HG03521 (cell line): Measurements from ENCODE around the gene CST3.
"Not testable (repeated sequence)": the region's sequence is repeated elsewhere in the genome, so short reads cannot be mapped to it uniquely, and the experiment has no call there.

ENCODE experiments used
- ATAC-seq: cut with Tn5 transposase; IDR thresholded peaks from one replicate; pipeline ENCODE4 v1.9.1; 2021; ENCODE audit warnings: mild to moderate bottlenecking, moderate library complexity; ENCODE audit not compliant: unreplicated experiment

Gene CST3

GRCh38 chr20:23662276-23662870 is 24.6 kb upstream of the CST3 start:
- ATAC-seq: no peak

DNA sequence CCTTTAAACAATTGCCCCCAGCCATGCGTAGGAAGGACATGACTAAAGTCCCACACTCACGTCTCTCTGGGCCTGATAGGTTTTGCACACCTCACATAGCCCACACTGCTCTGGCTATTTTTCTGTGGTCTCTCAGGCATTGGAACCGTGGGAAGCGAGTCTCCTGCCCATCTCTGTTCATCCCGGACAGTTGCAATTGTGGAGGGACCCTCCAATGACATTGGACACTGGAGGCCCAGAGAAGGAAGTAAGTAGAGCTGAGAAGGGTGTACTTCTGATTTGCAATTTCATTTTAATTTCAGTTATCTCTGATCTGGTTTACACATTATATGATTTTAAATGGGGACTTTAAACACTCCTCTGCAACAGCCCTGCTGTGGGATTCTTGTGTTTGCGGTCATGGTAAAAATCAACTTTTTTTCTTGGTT is 23.3 kb upstream of the CST3 start:
- ATAC-seq: no peak

DNA sequence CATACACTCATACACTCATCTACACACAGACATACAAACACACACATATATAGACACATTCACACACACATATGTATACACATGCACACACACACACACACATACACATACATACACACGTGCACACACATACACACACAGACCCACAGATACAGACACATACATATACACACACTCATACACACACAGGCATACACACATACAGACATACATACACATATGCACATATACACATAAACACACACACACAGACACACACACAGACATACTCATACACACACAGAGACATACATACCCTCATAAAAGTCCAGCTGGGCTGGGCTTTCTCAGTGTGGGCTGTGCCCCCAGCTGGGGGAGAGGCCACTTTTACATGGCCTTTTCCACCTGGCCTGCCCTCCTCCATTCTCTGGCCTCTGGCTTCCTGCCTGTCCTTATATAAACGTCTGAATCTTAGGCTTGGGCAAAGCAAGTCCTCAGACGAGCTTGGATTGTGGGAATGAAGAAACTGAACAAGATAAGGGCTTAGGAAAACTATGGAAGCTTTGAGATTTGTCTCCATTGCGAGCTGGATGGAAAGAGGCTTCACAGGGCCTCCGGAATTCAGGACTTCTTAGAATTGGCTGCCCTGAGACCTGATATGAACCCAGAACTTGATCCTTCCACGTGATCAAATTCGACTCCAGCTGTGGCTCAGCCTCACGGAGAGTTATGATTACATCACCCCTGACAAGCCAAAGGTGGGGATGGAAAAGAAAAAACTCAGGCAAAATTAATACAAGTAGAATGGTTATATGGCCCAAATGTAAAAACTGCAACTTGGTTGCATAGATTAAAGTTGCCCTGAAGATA is 22.5 kb upstream of the CST3 start:
- no peak for ATAC-seq

DNA sequence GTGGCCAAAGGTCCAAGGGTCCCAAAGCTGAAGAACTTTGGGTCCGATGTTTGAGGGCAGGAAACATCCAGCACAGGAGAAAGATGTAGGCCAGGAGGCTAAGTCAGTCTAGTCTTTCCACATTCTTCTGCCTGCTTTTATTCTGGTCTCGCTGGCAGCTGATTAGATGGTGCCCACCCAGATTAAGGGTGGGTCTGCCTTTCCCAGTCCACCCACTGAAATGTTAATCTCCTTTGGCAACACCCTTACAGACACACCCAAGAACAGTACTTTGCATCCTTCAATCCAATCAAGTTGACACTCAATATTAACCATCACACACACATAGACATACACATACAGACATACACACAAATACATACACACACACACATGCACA is 21.8 kb upstream of the CST3 start:
- ATAC-seq: not testable (repeated sequence)

- no peak for ATAC-seq
These were observed 21.3 kb upstream of the CST3 start for GRCh38 chr20:23658989-23659609.

- no peak for ATAC-seq
These were observed 20.6 kb upstream of the CST3 start for GRCh38 chr20:23658336-23658735.

DNA sequence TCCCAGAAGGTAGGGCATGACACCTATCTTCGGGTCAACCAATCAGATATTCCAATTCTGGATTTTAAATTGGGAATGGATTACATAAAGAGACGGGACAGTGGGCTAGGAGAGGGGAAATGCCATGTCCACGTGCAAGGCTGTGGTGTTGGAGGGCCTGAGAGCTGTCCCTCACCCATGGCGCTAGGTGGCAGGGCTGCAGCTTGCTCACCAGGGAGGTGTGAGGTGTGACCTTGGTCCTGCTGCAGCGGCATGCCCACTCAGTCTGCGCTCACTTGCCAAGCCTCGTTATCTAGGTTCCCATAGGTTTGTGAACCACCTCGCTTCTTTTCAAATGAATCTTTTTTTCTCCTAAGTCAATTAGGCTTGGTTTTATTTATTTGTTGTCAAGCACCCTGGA is 19.4 kb upstream of the CST3 start:
- ATAC-seq: no peak

- no peak for ATAC-seq
These were observed 18.6 kb upstream of the CST3 start for GRCh38 chr20:23656372-23656771.

DNA sequence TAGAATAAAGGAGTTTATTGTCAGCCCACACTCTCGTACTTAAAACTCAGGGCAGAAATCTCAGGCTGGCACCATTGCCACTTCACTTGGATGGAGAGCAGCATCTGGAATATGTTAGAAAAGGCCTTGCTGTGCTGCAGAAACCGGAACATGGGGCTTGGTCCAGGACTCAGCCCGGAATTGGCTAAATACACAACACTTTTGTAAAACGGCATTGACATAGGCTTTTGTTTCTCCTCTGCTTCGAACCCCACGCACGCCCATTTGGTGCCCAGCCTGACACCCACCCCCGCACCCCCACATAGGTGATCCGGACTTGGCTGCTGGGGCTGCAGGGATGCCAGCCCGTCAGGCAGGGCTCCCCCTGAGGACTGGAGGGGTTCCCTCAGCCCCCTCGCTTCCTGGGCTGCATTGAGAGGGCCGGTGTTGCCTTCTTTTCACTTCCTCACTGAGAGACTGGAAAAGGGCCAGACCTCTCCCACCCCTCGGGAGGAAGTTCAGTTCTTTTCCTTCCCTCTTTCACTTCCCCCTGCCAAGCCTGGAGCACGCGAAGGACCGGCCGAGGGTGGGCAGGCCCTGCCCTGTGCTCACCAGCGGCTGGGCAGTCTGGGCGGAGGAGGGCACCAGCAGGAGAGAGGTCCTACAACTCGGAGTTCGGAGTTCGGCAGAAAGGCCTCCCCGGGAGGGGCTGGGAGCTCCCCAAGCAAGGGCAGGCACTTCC is 17.9 kb upstream of the CST3 start:
- ATAC-seq: no peak

GRCh38 chr20:23654717-23655116 is 17.0 kb upstream of the CST3 start:
- ATAC-seq: no peak

GRCh38 chr20:23654000-23654399 is 16.2 kb upstream of the CST3 start:
- ATAC-seq: no peak

GRCh38 chr20:23653400-23653938 is 15.7 kb upstream of the CST3 start:
- no peak for ATAC-seq

- ATAC-seq: no peak
These were observed 15.2 kb upstream of the CST3 start for GRCh38 chr20:23652926-23653325.

DNA sequence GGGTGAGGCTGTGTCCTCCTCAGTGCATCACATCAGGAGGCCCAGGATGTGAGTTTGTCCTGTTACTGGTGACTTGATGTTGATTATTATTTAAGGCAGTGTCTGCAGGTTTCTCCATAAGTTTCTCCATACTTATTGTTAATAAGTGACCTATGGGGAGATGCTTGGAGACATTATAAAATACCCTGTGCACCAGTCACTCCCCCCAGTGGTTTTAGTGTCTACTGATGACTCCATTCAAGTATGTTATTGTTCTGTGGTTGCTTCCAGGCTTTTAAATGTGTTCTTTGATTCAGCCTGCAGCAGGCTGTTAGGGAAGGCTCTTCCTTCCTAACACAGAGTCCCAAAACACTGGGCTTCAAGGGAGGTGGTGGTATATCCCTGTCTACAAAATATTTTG is 14.6 kb upstream of the CST3 start:
- ATAC-seq: no peak

DNA sequence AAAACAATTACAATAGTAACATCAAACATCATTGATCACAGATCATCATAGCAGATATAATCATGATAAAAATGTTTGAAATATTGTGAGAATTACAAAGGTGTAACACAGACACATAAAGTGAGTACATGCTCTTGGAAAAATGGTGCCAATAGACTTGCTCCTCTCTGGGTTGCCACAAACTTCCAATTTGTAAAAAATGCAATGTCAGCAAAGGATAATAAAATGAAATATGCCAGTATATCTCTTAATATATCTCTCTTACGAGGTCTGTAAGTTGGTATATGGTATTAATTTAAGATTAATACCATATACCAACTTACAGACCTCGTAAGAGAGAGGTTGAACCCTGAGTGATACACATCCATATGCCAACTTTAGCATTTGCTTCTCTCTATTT is 13.4 kb upstream of the CST3 start:
- no peak for ATAC-seq

DNA sequence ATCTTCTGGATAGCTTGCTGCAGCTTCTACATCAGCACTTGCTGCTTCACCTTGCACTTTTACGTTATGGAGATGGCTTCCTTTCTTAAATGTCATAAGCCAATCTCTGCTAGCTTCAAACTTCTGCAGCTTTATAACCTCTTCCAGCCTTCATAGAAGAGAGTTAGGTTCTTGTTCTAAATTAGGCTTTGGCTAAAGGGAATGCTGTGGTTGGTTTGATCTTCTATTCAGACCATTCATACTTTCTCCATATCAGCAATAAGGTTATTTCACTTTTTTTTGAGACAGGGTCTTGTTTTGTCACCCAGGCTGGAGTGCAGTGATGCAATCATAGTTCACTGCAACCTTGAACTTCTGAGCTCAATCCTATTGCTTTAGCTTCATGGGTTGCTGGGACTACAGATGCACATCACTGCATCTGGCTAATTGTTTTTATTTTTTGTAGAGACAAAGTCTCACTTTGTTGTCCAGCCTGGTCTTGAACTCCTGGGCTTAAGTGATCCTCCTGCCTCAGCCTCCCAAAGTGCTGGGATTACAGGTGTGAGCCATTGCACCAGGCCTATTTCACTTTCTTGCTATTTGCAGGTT is 12.2 kb upstream of the CST3 start:
- no peak for ATAC-seq

DNA sequence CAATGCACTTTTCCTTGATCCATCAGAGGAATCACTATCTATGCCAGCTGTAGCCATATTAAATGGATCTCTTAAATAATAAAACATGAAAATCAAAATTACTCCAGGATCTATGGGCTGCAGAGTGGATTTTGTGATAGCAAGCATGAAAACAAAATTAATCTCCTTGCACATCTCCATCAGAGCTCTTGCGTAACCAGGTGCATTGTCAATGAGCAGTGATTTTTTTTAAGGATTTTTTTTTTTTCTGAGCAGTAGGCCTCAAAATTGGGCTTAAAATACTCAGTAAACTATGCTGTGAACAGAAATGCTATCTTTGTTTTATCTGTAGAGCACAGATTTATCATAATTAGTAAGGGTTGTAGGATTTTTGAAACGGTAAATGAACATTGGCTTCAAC is 11.5 kb upstream of the CST3 start:
- ATAC-seq: no peak

DNA sequence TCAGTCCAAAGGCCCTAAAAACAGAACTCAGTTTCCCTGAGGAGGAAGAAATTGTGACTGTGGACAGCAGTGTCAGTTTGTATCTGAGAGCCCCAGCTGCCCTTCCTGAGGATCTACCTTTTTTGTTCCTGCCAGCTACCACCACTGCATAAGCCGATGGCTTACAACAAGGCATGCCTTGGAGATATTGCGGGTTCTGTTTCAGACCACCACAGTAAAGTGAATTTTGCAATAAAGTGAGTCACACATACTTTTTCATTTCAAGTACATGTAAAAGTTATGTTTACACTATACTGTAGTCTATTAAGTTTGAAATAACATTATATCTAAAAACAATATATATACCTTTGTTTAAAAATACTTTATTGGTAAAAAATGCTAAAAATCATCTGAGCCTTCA is 9.6 kb upstream of the CST3 start:
- no peak for ATAC-seq

GRCh38 chr20:23646106-23646873 is 8.5 kb upstream of the CST3 start:
- no peak for ATAC-seq

DNA sequence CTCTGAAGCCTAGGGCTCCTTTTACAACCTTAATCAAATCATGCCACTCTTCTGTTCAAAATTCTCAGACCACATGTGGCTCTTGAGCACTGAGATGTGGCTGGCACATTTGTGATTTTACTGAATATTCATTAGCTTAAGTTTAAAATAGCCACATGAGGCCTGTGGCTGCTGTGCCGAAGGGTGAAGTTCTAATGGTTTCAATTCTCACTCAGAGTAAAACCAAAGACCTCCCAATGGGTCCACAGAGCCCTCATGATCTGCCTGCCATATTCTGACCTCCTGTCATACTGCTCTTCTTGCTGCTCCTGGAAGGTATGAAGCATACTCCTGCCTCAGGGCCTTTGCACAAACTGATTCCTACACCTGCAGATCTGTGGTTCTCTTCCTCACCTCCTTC is 7.8 kb upstream of the CST3 start:
- ATAC-seq: no peak
